ENCODE measurements around the gene CPTP. TPM values are rescaled to one million over a fixed set of nuclear protein-coding genes. Genes with fewer than 3 reads are reported as not detected.

CPTP gene
- total RNA-seq, 1 experiment from 2014 or later = 14.0 TPM

GRCh38 chr1:1326075-1326605 is 1.5 kb downstream of the CPTP start:
- no peak overlapping the region for H3K14ac ChIP-seq (ENCODE audit: insufficient read depth, low read length)
- no peak overlapping the region for H3K4ac ChIP-seq (ENCODE audit: low read depth, low read length)
- H2AK5ac ChIP-seq (ENCODE audit: insufficient read length, low read length) = no peak overlapping the region
- peaks cover 5% of the 10 kb centered on the region for H4K20me1 ChIP-seq (ENCODE audit: control insufficient read depth, insufficient read depth, insufficient read length)
- no peak overlapping the region for H2BK20ac ChIP-seq (ENCODE audit: low read depth, low read length, poor library complexity, severe bottlenecking)
- peaks cover 8% of the 10 kb centered on the region for H3K23me2 ChIP-seq (ENCODE audit: insufficient read length, low read depth, low read length, poor library complexity, severe bottlenecking)
- H2BK12ac ChIP-seq (ENCODE audit: insufficient read length, low read depth, low read length) = no peak overlapping the region
- no peaks in the 10 kb centered on the region for H3K27me3 ChIP-seq (ENCODE audit: insufficient read depth, low read length)
- H3K23ac ChIP-seq (ENCODE audit: insufficient read length, low read depth, low read length) = no peak overlapping the region
- H2BK120ac ChIP-seq (ENCODE audit: low read depth, low read length, poor library complexity, severe bottlenecking) = no peak overlapping the region
- TF ChIP-seq CTCF (conservative IDR thresholded peaks at IDR 0.05) = no peak
- H3T11ph ChIP-seq (ENCODE audit: low read length) = no peak overlapping the region
- no CpG with 5 or more reads among the region's 8 CpGs for whole genome bisulfite sequencing (ENCODE audit: extremely low coverage, insufficient read length, low lambda C conversion rate)
- no peak overlapping the region for H4K5ac ChIP-seq (ENCODE audit: insufficient read length, low read depth, low read length)
- H3K4me2 ChIP-seq (ENCODE audit: insufficient read depth, insufficient read length, low read length) = no peak overlapping the region
- no peak overlapping the region for H2BK5ac ChIP-seq (ENCODE audit: insufficient read length, low read length)
- no peaks in the 10 kb centered on the region for H3K9me3 ChIP-seq (ENCODE audit: control insufficient read depth, low read depth, low read length)
- H3K4me1 Mint-ChIP-seq = peaks cover 2 to 13% of the 10 kb centered on the region in 2 experiments
- H2AFZ ChIP-seq (ENCODE audit: low read length) = no peak overlapping the region
- DNase-seq = no peak
- no peak overlapping the region for H3K27ac Mint-ChIP-seq
- H4K8ac ChIP-seq (replicated peaks; ENCODE audit: insufficient read length, low read depth, low read length) = no peak overlapping the region
- H3K4me3 Mint-ChIP-seq = peak overlapping the region in 1 of 2 experiments; percentile 58; a peak in 3 of 5 replicates
- H4K91ac ChIP-seq (ENCODE audit: insufficient read length, low read depth, low read length) = no peak overlapping the region
- no peaks in the 10 kb centered on the region for H3K4me1 ChIP-seq (ENCODE audit: insufficient read depth, low read length)
- peaks cover 4 to 9% (median 7%) of the 10 kb centered on the region in 3 experiments for H3K36me3 Mint-ChIP-seq (ENCODE audit: insufficient read depth in 1 of 3, low read depth in 3 of 3)
- H3K79me1 ChIP-seq (ENCODE audit: insufficient read depth, low read depth, low read length, poor library complexity, severe bottlenecking) = peaks cover 4% of the 10 kb centered on the region
- no peak overlapping the region for H2BK15ac ChIP-seq (ENCODE audit: low read depth, low read length)
- H3K9ac ChIP-seq (ENCODE audit: extremely low read depth, insufficient read length, low read length) = no peak overlapping the region
- H3K27me3 Mint-ChIP-seq (ENCODE audit: low read depth) = peaks cover 1% of the 10 kb centered on the region; the same call in 1 of the 2 replicates
- no peaks in the 10 kb centered on the region for H3K9me3 Mint-ChIP-seq
- peaks cover 15% of the 10 kb centered on the region; the same call in 1 of the 2 replicates for H3K79me2 ChIP-seq (ENCODE audit: insufficient read depth, low read length)
- no peak overlapping the region for H3K56ac ChIP-seq (ENCODE audit: insufficient read length, low read depth, low read length)
- H3K18ac ChIP-seq (ENCODE audit: insufficient read length, low read depth, low read length) = no peak overlapping the region
- no peak overlapping the region for H3K27ac ChIP-seq (ENCODE audit: insufficient read length, low read depth, low read length)
